Naive thymus-derived CD4-positive, alpha-beta T cell (primary cell): ENCODE measurements around the gene TRIP13. TPM values are rescaled to one million over a fixed set of nuclear protein-coding genes. Genes with fewer than 3 reads are reported as not detected.
"Not testable (repeated sequence)": the region's sequence is repeated elsewhere in the genome, so short reads cannot be mapped to it uniquely, and the experiment has no call there.

Experiments used
- ATAC-seq: fragments of 150-1000 bp; cut with Tn5 transposase; 2 replicates; pipeline ENCODE4 v1.10.0; 2021; ENCODE audit warnings: mild to moderate bottlenecking, moderate library complexity
- CTCF ChIA-PET: fragments of 350-600 bp; sonication (Branson Sonifier 250); formaldehyde crosslinking; loops from one replicate; lab custom pipeline; 2021; ENCODE audit warnings: antibody characterized with exemption; lab: Charles Lee
- POLR2A ChIA-PET: fragments of 350-600 bp; sonication (Branson Sonifier 250); formaldehyde crosslinking; loops from one replicate; lab custom pipeline; 2021; ENCODE audit warnings: antibody characterized with exemption, inconsistent platforms; lab: Charles Lee
- DNase-seq, 9 donors: peaks; one replicate each; pipeline versions ENCODE4 v3.0.0 to v3.0.0-alpha.2; 2020 to 2022; ENCODE audit warnings: mixed read lengths in 1 of 9
- H3K27ac ChIP-seq: one replicate; pipeline ENCODE4 v1.7.0; 2013; ENCODE audit warnings: mild to moderate bottlenecking, low read depth, low read length, moderate library complexity
- H3K27me3 ChIP-seq, 2 donors: one replicate each; pipeline ENCODE4 v1.7.0; 2013; ENCODE audit warnings: low read length in 2 of 2, mild to moderate bottlenecking in 2 of 2, moderate library complexity in 2 of 2; ENCODE audit not compliant: control insufficient read depth in 2 of 2, insufficient read depth in 2 of 2
- H3K36me3 ChIP-seq, 3 experiments: 1 replicate in 2 of 3; 2 replicates in 1 of 3; pipeline ENCODE4 v1.7.0; 2013; ENCODE audit warnings: low read length in 3 of 3, mild to moderate bottlenecking in 3 of 3, moderate library complexity in 1 of 3; ENCODE audit not compliant: insufficient read depth in 3 of 3, control insufficient read depth in 2 of 3
- H3K4me1 ChIP-seq, 2 donors: one replicate each; pipeline ENCODE4 v1.7.0; 2013; ENCODE audit warnings: low read length in 2 of 2, mild to moderate bottlenecking in 2 of 2, moderate library complexity in 1 of 2; ENCODE audit not compliant: control insufficient read depth in 2 of 2, insufficient read depth in 2 of 2
- H3K4me3 ChIP-seq: 2 replicates; pipeline ENCODE4 v1.7.0; 2013; ENCODE audit warnings: mild to moderate bottlenecking, low read length
- H3K9me3 ChIP-seq, 3 experiments: 1 replicate in 2 of 3; 2 replicates in 1 of 3; pipeline ENCODE4 v1.7.0; 2013; ENCODE audit warnings: low read length in 3 of 3; ENCODE audit not compliant: control insufficient read depth in 2 of 3
- H3K27ac Mint-ChIP-seq, 9 donors: one replicate each; pipeline ENCODE4 v1.8.0; 2020 to 2022; ENCODE audit warnings: mixed read lengths in 9 of 9, mild to moderate bottlenecking in 8 of 9, moderate library complexity in 5 of 9, inconsistent platforms in 2 of 9
- H3K27me3 Mint-ChIP-seq, 5 donors: one replicate each; pipeline ENCODE4 v1.8.0; 2021 to 2022; ENCODE audit warnings: mixed read lengths in 5 of 5, mild to moderate bottlenecking in 1 of 5
- H3K36me3 Mint-ChIP-seq, 5 donors: one replicate each; pipeline ENCODE4 v1.8.0; 2020 to 2022; ENCODE audit warnings: mixed read lengths in 5 of 5, mild to moderate bottlenecking in 3 of 5, inconsistent platforms in 1 of 5
- H3K4me1 Mint-ChIP-seq, 7 donors: one replicate each; pipeline ENCODE4 v1.8.0; 2020 to 2022; ENCODE audit warnings: mixed read lengths in 7 of 7, mild to moderate bottlenecking in 3 of 7, inconsistent platforms in 1 of 7
- H3K4me3 Mint-ChIP-seq, 10 donors: one replicate each; pipeline ENCODE4 v1.8.0; 2020 to 2022; ENCODE audit warnings: mild to moderate bottlenecking in 10 of 10, mixed read lengths in 10 of 10, moderate library complexity in 6 of 10, inconsistent platforms in 2 of 10
- H3K9me3 Mint-ChIP-seq, 11 donors: one replicate each; pipeline ENCODE4 v1.8.0; 2020 to 2022; ENCODE audit warnings: mixed read lengths in 11 of 11, mild to moderate bottlenecking in 4 of 11, inconsistent platforms in 1 of 11, moderate library complexity in 1 of 11
- intact Hi-C, 2 donors: fragments of 100-400 bp; cut with micrococcal nuclease; formaldehyde crosslinking; loops; one replicate each; pipeline ENCODE4 v1.15.1; 2023
- polyA plus RNA-seq, 2 donors: library from polyadenylated mRNA; unstranded; fragments of 300-500 nt; fragmentation: Illumina TruSeq; gene quantifications; one replicate each; pipeline ENCODE4 v1.2.3, GENCODE V29; 2021
- total RNA-seq, 6 experiments: library from RNA in 5 of 6; stranded (reverse) in 5 of 6; gene quantifications; 1 replicate in 5 of 6; 2 replicates in 1 of 6; pipeline ENCODE4 v1.2.3 and lab custom pipeline; 2021 to 2026

The TRIP13 gene
- total and polyA plus RNA-seq, 7 experiments from 2014 or later = 0.39 to 23.5 (median 0.57) TPM; not detected in 1

- DNase-seq, H3K36me3 Mint-ChIP-seq, H3K9me3 Mint-ChIP-seq, H3K27ac ChIP-seq, H3K4me1 Mint-ChIP-seq, CTCF ChIA-PET, H3K27me3 Mint-ChIP-seq, H3K4me3 ChIP-seq, H3K36me3 ChIP-seq, intact Hi-C loops, H3K4me1 ChIP-seq, H3K27me3 ChIP-seq, POLR2A ChIA-PET, H3K4me3 Mint-ChIP-seq, ATAC-seq, H3K27ac Mint-ChIP-seq, H3K9me3 ChIP-seq: not testable (repeated sequence)
Observed at GRCh38 chr5:845676-846601, 46.7 kb upstream of the TRIP13 start.

GRCh38 chr5:846602-847091, 46.0 kb upstream of the TRIP13 start:
- H3K27me3 ChIP-seq, H3K4me1 Mint-ChIP-seq, H3K36me3 Mint-ChIP-seq, H3K27me3 Mint-ChIP-seq, H3K4me3 ChIP-seq, H3K4me3 Mint-ChIP-seq, H3K9me3 Mint-ChIP-seq, DNase-seq, H3K4me1 ChIP-seq, H3K36me3 ChIP-seq, H3K27ac ChIP-seq, ATAC-seq, H3K27ac Mint-ChIP-seq, POLR2A ChIA-PET, H3K9me3 ChIP-seq, intact Hi-C loops, CTCF ChIA-PET: not testable (repeated sequence)

GRCh38 chr5:847212-847611, 45.5 kb upstream of the TRIP13 start:
- H3K4me1 Mint-ChIP-seq, DNase-seq, H3K36me3 ChIP-seq, H3K27ac ChIP-seq, H3K36me3 Mint-ChIP-seq, POLR2A ChIA-PET, ATAC-seq, CTCF ChIA-PET, H3K4me3 ChIP-seq, H3K9me3 Mint-ChIP-seq, H3K4me1 ChIP-seq, H3K9me3 ChIP-seq, H3K27me3 ChIP-seq, H3K4me3 Mint-ChIP-seq, intact Hi-C loops, H3K27me3 Mint-ChIP-seq, H3K27ac Mint-ChIP-seq: not testable (repeated sequence)

GRCh38 chr5:847736-848135, 44.9 kb upstream of the TRIP13 start:
- H3K4me1 Mint-ChIP-seq, intact Hi-C loops: not testable (repeated sequence)
- peak in 1 of 9 donors; percentile 2 for DNase-seq

GRCh38 chr5:848671-849111, 44.0 kb upstream of the TRIP13 start:
- Mint-ChIP-seq H3K27ac (no peak overlapping the region), H3K4me3 (no peak overlapping the region), H3K27me3 (peaks cover 0 to 10% (median 4%) of the 10 kb centered on the region in 5 donors), H3K36me3 (peaks cover 0 to 6% (median 0%) of the 10 kb centered on the region in 5 donors), H3K9me3 (peaks cover 0 to 2% (median 0%) of the 10 kb centered on the region in 11 donors), H3K4me1 (peaks cover 0 to 6% (median 2%) of the 10 kb centered on the region in 7 donors)
- Histone ChIP-seq H3K4me1 (no peaks in the 10 kb centered on the region), H3K27me3 (no peaks in the 10 kb centered on the region), H3K9me3 (no peaks in the 10 kb centered on the region), H3K27ac (no peak overlapping the region), H3K4me3 (no peak overlapping the region), H3K36me3 (no peaks in the 10 kb centered on the region)
- POLR2A ChIA-PET = no interaction called here
- intact Hi-C loops = no loop called here
- DNase-seq (peak in 1 of 9 donors; percentile 1), ATAC-seq (peak; percentile 16)
- CTCF ChIA-PET = no interaction called here

More at GRCh38 chr5:847736-848135, 44.9 kb upstream of the TRIP13 start:
- H3K27me3 ChIP-seq, H3K27ac Mint-ChIP-seq, H3K4me3 ChIP-seq, H3K36me3 ChIP-seq, CTCF ChIA-PET, H3K27ac ChIP-seq, H3K9me3 ChIP-seq, H3K36me3 Mint-ChIP-seq, ATAC-seq, H3K4me3 Mint-ChIP-seq, H3K9me3 Mint-ChIP-seq, POLR2A ChIA-PET, H3K4me1 ChIP-seq: not testable (repeated sequence)
- H3K27me3 Mint-ChIP-seq = peaks cover 0 to 10% (median 4%) of the 10 kb centered on the region in 5 donors

GRCh38 chr5:849651-850301, 42.9 kb upstream of the TRIP13 start:
- ATAC-seq = peak; percentile 15
- no peak overlapping the region for H3K27ac ChIP-seq
- no peak overlapping the region for H3K4me3 ChIP-seq
- peaks cover 0 to 10% (median 4%) of the 10 kb centered on the region in 5 donors for H3K27me3 Mint-ChIP-seq
- H3K36me3 Mint-ChIP-seq = peaks cover 0 to 6% (median 0%) of the 10 kb centered on the region in 5 donors
- H3K9me3 Mint-ChIP-seq = peaks cover 0 to 2% (median 0%) of the 10 kb centered on the region in 11 donors
- ChIA-PET POLR2A (no interaction called here), CTCF (no interaction called here)
- no peaks in the 10 kb centered on the region for H3K9me3 ChIP-seq
- intact Hi-C loops = no loop called here
- H3K36me3 ChIP-seq = no peaks in the 10 kb centered on the region
- H3K4me3 Mint-ChIP-seq = no peak overlapping the region
- no peaks in the 10 kb centered on the region for H3K27me3 ChIP-seq
- H3K4me1 ChIP-seq = no peaks in the 10 kb centered on the region
- H3K27ac Mint-ChIP-seq = no peak overlapping the region
- H3K4me1 Mint-ChIP-seq = peaks cover 0 to 11% (median 2%) of the 10 kb centered on the region in 7 donors
- DNase-seq = no peak
